GM19025 (cell line): Measurements from ENCODE around the gene TTLL11.

Source experiments
- ATAC-seq: cut with Tn5 transposase; IDR thresholded peaks from one replicate; pipeline ENCODE4 v1.9.1; 2021; ENCODE audit warnings: mild to moderate bottlenecking, low read depth, moderate library complexity; ENCODE audit not compliant: unreplicated experiment

Gene TTLL11

GRCh38 chr9:122110100-122110833 lies 17.2 kb upstream of the TTLL11 start:
- ATAC-seq: no peak

- no peak for ATAC-seq
Observed at GRCh38 chr9:122109035-122109813, 16.1 kb upstream of the TTLL11 start.

- no peak for ATAC-seq
Observed at GRCh38 chr9:122107291-122107805, 14.2 kb upstream of the TTLL11 start.

DNA sequence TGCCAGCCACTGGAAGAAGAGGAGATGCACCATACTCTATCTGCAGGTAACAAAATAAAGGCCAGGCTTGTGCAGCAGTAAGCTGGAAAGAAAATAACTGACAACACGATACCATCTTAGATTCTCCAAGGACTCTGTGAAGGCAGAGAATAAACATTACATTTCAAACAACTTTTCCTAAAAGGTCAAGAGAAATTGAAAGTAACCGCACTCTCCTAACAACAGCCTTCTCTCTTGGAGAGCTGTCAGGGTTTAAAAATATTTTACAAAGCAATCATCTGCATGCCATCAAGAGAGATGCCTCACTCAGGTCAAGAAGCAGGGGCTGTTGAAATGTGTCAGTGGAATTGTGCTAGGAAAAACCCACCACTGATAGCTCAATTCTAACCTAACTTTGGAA lies 13.5 kb upstream of the TTLL11 start:
- ATAC-seq: no peak

DNA sequence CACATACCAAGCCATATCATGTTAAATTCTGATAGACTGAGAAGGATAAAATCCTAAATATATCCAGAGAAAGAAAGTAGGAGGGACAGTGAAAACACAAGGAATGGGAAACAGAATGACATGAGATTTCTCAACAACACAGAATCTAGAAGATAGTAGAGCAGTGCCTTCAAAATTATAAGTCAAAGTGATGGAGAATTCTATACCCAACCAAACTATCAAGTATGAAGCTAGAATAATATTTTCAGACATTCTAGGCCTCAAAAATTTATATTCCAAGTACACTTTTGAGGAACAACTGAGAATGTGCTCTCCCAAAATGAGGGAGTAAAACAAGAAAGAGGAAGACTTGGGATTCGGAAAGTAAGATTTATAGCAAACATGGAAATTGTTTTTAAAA lies 10.9 kb upstream of the TTLL11 start:
- no peak for ATAC-seq

GRCh38 chr9:122102156-122102555 lies 9.0 kb upstream of the TTLL11 start:
- no peak for ATAC-seq

DNA sequence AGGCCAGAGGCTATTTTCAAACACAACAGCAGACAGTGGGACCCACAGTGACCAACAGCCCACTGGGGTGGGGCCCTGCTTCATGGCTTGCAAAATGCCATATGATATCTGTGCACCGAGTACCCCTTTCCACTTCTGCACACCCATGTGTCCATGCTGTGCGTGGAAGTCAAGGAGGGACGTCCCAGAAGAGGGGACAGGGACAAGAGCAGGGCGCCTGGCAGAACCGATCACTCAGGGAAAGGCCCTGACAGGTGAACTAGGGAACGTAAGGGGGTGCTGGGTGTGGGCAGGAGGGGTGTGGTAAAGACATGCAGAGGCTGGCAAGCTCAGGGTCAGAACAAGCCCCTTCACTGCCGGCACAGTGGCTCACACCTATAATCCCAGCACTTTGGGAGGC lies 7.6 kb upstream of the TTLL11 start:
- no peak for ATAC-seq

DNA sequence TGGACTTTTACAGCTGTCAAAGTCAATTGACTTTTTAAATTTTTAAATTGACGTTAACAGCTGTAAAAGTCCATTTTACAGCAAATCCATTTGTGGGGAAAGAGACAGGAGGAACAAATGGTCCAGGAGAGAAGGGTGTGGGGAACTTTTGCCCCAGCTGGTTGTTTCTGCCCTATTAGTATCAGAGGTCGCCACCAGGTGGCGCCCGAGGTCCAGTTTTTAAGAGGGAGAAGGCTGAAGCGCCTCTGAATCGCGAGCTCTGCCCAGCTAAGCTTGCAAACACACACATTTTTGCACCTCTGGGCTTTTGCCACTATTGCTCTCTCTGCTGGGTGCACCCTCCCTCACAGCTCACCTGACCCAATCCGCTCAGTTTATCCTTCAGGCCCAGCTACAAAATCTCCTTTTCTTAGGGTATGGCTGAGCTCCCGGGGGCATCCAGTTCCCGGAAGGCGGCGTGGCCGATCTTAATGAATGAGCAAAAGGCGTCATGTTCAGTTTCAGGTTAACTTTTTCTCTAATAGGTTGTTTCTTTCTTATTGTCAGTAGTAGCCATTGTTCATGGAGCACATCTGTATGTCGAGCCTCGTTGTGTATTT lies 6.3 kb upstream of the TTLL11 start:
- peak; percentile 57 for ATAC-seq

DNA sequence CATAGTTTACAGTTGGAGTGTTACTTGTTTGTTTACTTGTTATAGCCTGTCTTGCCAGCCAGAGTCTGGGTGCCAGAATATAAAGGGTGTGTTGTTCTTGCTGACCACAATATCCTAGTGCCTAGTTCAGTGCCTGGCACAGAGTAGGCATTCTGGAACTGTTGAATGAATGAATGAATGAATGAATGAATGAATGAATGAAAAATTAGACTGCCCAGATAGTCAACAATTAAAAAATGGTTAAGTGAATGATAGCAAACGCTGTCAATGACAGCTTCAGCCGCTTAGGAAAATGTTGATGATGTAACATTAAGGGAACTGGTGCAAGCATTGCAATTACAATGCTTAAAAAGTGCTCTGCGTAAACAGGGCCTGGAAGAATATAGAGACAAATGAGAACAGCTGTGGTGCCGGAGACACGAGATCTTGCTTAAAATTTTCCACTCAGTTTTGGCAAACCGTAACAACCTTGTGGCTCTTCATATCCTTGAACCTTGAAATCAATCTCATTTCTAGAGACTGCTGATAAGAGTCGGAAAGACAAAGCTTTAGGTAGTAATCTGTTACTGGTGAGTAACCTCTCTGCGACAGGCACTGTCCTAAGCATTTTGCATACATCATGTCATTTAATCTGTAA lies 4.7 kb upstream of the TTLL11 start:
- ATAC-seq: no peak

DNA sequence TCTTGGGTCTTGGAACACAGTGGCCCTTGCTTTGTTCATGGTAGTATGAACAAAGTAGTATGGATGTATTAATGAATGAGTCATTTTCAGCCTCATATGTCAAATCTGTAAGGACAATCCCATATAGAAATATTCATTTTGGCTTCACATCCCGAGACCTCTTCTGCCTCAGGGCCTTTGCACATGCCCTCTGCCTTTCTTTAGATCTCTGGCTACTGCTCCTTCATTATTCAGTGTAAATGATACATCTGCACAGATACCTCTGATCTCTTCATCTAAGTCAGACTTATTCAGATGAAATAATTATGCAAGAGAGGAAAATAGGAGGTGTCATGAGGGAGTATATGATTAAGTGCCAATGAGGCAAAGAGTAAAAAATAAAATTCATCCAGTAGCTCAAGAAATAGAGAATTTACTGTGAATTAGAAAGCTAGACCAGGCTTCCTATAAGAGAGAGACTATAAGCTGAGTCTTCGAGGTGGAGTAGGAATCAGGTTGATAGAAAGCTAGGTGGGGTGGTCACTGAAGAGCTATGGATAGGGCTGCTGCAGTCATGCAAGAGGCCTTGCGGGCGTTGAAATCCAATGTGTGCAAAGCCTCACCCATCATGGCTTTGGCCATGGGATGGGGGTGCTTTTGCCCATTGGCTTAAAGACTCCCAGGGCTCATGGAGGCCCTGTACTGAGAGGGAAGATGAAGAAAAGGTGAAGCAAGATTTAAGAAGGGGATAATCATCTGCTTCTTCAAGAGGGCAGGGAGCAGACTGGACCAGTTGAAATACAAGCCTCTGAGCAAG lies 3.7 kb upstream of the TTLL11 start:
- ATAC-seq: no peak

GRCh38 chr9:122095010-122095767 lies 2.1 kb upstream of the TTLL11 start:
- no peak for ATAC-seq

DNA sequence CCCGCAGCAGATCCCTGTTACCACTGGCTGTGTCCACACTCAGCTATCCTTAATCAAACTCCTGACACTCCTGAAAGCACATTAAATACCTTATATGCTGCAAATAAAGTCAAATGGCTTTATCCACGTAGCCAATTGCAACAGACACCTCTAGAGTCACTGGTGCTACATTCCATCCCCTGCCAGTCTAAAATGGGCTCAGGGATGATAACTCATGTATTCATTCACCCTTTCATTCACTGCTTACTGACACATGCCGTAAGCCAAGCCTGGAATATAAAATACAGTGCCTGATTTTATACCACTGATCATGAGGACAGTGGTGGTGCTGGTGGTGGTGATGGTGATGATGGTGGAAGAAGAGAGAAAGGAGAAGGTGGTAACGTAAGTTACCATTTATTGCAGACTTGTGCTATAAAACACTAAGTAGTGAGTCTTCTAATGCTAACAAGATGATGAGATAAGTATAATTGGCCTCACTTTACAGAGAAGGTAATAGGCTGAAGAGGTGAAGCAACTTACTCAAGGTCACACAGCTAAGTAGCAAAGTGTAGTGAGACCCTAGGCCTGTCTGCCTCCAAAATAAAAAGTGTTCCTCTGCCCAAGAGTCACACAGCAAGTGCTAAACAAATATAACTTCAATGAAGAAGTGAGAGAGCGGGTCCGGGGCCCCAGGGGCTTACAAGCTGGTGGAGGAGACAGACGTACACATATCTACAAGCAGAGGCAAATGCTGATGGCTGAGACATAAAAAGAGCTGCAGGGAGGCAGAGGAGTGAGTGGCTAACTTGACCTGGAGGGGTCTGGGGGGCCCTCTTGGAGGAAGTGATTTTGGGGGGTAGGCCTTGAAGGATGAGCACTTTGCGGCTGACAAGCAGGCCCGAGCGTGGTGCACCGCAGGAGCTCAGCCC lies 1.2 kb downstream of the TTLL11 start:
- ATAC-seq: no peak

DNA sequence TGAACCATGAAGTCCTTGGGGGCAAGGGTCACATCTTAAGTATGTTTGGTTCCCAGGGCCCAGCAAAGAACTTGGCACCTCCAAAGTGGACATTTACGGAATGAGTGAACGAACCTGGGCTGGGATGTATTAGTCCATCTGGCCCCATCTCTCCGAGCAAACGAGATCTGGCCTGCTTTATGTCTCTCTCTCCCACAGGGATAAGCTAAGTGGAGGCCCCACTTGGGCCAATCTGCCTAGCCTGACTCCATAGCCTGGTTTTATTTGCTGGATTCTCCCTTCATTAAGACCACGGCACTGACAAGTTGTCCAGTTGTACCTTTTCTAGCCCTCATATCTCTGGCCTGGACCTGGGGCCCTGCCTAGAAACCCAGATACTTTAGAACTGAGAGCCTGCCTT lies 2.1 kb downstream of the TTLL11 start:
- ATAC-seq: no peak

DNA sequence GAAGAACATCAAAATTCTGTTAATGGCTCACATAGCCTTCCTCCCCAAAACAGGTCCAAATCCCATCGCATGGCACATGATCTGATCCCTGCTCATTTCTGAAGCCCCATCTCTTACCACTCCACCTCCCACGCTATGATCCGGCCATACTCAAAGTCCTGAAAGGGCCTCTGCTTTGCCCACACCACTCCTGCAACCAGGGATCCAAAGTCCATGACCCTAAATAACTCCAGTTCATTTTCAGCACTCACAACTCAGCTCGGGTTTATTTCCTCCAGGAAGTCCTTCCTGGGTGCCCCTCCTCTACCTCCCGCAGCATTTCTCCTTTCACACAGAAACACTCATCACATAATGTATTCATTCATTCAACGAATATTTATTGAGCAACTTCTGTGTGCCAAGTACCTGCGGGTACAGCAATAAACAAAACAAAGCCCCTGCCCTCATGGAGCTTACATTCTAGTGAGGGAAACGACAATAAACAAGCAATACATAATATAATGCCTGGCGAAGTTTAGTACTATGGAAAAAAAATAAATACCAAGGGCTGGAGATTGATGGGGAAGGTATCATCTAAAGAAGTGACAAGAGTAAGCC lies 2.7 kb downstream of the TTLL11 start:
- ATAC-seq: no peak

- ATAC-seq: no peak
Observed at GRCh38 chr9:122088880-122089706, 4.0 kb downstream of the TTLL11 start.

DNA sequence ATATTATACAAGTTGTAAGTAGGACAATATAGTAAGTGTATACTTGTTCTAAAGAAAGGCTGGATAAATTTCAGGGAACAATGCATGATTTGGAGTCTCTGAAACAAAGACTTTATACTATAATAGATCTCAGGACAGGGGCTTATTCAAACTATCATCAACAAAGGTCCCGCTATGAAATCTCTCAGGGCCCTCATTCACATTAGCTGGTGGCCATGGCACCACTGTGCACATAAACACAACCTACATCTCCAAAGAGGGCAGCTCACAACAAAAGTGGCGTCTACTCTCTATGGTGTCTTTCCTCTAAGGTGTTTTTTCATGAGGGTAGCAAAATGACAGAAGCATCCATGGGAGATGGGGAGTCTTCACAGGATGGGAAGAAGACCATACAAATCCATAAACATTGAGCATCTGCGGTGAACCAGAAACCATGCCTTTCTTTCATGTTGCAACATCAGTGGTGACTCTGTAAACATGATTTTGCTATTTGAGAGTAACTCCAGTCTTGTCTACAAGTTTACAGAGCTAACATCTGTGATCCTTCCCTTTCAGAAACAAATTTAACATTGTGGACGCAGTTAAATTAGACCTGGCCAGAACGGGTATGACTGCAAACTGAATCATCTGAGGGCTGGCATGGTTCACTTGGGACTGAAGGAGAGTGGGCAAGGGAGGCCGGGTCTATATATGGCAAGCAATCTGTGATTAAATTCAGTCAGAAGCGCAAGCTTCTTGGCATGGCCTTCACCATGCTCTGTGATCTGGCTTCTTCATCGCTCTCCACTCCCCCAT lies 5.5 kb downstream of the TTLL11 start:
- ATAC-seq: no peak
